Gastroesophageal sphincter (tissue), 3 donors: ENCODE measurements around the gene MAP3K20.

Source experiments
- CTCF ChIP-seq, 4 experiments: fragments of 200-600 bp in 2 of 4; fragments of 450-650 bp in 2 of 4; sonication (generic) in 1 of 4; IDR thresholded peaks; one replicate each; pipeline ENCODE4 v1.5.1; 2017 to 2019; ENCODE audit warnings: antibody characterized with exemption in 4 of 4, mild to moderate bottlenecking in 2 of 4, moderate library complexity in 2 of 4
- POLR2AphosphoS5 ChIP-seq: sonication (generic); formaldehyde crosslinking; IDR thresholded peaks from one replicate; pipeline ENCODE4 v1.6.1; 2017; ENCODE audit warnings: antibody characterized with exemption

- TF ChIP-seq POLR2AphosphoS5 (peak; percentile 88), CTCF (IDR thresholded peaks at IDR 0.05) (no peak)
These were observed 26.6 kb upstream of the MAP3K20 start for GRCh38 chr2:173048897-173049661.
